CD4-positive, alpha-beta T cell treated with Interleukin-4 for 4 hours (primary cell): Measurements from ENCODE around the gene ZCCHC12.

Experiments used
- DNase-seq: peaks from one replicate; pipeline ENCODE4 v3.0.0-alpha.2; 2020

The ZCCHC12 gene

DNA sequence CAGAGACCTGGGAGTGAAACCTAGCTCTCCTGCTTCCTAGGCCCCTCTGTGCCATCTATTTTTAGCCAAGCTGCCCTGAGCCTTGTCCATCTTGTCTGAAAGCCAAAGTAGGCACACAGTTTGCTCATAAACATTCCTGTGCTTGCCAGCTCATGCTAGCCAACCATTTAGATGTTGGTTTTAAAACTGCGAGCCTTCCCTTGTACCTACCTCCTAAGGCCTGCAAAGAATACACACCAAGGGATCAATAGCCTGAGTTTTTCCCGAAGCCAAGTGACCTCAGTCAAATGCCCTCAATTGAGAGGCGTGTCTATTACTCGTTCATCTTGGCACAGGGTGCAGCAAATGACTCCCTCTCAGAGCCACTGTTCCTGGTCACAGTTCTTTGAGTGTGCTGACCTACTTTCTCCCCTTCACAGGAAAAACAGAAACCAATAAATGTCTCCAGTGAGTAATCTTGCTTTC is 48.5 kb downstream of the ZCCHC12 start:
- DNase-seq: no peak
